Activated T-cell treated with anti-CD3 and anti-CD28 coated beads for 1 hour (primary cell): ENCODE results near the gene ABR.

Experiments
- DNase-seq: peaks from one replicate; pipeline ENCODE4 v3.0.0-alpha.2; 2020; ENCODE audit warnings: low read depth

The ABR gene

DNA sequence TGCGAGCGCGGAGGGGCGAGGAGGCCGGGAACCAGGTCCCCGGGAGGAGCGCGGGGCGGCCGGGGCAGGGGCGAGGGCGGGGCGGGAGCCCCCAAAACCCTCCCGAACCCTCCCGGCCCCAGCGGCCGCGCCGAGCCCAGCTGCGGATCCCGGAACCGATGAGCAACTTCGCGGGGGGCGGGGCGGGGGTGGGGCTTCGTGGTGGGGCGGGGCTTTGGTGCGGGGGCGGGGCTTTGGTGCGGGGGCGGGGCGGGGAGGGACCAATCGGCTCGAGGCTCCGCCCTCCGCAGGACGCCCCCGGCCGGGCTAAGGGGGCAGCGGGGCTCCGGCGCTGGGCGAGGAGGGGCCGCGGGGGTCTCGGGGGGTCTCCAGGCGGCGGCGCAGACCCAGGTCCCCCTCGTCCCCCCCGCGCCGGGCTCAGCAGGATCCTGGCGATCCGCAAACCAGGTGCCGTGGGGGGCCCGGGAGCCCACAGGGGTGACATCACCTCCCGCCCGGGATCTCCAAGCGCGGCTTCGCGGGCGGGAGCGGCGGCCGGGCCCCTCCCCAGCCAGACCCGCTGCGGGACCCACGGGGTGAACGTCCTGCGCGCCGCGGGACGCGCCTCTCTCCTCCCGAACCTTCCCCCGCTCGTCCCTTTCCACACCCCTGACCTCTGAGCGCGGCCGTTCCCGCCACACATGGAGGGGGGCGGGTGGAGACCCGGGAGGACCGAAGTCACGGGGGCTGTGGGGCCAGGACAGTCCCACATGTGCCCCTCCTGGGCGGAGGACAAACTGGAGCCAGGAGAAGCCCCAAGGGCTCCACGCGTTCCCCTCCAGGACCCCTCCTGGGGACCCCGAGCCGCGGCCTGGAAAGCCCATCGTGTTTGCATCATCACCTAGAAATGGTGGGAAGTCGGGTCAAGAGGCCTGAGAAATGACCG, at the start of gene ABR:
TSS of gene ABR (minus strand) at position 164 of the 925 bp plus-strand sequence. CDS start 254 bp downstream, outside the sequence.
- DNase-seq, result peak; percentile 56

DNA sequence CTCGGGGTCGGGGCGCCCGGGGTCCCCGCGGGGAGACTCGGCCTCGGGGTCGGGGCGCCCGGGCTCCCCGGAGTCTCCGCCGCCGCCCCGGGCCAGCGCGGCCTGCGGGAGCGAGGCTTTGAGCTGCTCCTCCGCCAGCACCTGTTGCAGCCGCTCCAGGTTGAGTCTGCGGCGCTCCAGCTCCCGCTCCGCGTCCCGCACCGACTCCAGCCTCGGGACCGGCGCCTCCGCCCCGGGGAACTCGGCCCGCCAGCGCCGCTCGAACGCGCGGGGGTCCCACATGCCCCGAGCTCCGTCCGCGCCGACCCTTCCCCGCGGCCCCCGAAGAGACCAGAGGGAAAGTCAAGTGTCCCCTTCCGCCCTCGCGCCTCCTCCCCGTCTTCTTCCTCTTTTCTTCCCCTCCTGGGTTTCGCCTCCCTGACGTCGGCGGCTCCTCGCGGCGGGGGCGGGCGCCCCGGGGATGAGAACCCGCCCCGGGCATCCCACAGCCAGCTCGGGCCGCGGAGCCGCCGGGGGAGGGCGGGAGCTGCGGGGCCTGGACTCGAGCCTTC, 49.6 kb upstream of the ABR start:
- no peak for DNase-seq

DNA sequence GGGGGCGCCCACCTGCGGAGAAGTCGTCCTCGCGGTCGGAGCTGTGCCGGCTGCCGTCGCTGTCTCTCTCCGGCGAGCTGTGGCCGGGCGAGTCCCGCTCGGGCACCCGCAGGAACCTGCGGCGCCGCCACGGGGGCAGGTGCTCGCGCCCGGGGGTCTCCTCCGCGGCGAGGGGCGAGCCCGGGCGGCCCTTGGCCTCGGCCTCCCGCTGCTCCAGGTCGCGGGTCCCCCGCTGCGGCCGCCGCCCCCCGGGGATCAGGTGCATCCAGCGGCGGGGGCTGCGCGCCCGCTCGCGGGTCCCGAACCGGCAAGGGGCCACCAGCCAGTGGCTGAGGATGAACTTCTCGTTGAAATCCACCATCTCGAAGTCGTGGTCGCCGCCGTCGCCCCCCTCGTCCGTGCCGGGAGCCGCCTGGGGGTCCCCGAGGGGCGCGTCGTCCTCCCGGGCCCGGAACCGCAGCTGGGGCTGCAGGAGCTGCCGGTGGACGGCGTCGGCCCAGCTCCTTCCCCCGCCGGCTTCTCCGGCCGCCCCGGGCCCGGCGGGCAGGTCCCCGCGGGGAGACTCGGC, 49.1 kb upstream of the ABR start:
- DNase-seq, result no peak

DNA sequence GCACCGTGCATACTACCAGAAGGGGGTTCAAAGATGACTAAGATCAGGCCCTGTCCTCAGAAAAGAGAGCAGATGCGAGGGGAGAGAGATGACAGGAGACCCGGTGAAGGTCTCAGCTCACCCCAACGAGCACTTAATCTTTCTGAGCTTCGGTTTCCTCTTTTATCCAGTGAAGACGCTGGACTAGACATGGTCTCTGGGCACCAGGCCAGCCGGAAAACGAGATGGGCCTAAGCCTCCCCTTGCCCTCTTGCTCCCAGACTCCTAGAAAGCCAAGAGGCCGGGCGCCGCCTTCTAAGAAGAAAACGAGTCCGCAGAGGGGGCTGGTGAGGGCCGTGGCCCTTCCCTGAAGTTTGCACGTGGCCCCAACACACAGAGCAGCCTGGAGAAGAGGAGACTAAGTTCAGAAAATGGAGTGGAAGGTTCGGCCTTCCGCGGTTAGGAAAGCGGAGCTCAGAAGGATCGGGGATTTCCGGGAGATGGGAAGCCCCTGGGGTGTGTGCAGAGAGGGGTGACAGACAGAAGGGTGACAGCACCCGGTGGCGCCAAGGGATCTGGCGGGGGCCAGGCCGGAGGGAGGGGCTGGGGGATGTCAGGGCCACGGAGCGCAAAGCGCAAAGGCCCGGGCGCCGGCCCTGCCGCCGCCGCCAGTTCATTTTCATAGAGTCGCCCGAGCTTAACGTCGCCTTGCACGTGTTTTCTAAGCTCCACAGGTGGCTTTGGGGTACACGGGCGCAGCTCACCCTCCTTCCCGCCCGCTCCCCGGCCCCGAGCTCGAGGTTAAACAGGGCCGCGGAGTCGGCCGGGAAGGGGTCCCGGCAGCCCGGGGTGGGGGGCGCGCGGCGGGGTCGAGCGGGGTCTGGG, 48.4 kb upstream of the ABR start:
- no peak for DNase-seq

DNA sequence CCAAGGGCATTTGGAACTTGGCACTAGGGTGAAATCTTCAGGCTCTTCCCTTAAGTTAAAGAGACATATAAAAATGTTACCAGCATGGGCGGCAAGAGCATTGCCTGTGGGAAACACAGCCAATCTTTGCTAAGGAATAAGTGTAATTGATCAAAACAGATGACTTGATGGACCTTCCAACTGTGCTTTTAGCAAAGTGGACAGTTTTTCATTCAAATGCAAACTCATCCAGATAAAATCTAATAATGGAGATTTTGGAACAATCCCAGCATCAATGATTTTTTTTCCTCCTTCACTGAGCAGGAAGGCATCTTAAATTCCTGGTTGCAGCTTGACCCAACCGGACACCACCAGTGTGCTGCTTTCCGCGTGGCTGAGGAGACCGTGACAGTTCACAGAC, 47.6 kb upstream of the ABR start:
- no peak for DNase-seq

DNA sequence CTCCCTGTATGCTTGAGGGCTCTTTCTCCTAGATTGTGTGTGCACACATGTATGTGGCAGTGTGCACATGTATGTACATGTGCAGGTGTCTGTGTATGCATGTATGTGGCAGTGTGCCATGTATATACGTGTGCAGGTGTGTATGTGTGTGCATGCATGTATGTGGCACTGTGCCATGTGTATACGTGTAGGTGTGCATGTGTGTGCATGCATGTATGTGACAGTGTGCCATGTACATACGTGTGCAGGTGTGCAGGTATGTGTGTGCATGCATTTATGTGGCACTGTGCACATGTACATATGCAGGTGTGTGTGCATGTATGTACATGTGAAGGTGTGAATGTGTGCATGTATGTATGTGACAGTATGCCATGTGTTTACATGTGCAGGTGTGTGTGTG, 46.5 kb upstream of the ABR start:
- DNase-seq, result no peak

DNA sequence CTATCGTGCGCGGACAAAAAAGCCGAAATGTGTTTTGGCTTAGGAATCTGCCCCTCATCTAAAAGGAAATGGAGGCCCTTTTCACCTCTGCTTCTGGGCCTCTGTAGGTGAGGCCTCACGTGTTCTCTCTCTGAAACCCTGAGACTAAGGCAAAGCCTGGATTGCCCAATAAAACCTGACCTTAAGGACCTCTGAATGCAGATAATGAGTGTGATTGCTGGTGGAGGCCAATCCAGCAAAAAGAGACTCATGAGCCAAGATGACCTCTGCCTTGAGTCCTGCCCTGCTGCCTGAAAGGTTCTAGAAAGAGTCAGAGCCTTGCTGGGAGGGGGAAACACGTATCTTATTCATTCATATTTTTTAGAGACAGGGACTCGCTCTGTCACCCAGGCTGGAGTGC, 44.5 kb upstream of the ABR start:
- no peak for DNase-seq

DNA sequence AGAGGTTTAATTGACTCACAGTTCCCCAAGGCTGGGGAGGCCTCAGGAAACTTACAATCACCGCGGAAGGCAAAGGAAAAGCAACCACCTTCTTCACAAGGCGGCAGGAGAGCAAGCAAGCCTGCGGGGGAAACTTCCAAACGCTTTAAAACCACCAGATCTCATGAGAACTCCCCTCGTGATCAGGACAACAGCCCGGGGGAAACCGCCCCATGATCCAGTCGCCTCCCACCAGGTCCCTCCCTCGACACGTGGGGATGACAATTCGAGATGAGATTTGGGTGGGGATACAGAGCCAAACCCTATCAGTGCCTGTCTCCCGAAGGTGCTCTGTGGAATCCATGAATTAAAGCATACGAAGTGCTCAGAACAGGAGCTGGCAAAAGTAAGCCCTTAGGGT, 43.9 kb upstream of the ABR start:
- no peak for DNase-seq

DNA sequence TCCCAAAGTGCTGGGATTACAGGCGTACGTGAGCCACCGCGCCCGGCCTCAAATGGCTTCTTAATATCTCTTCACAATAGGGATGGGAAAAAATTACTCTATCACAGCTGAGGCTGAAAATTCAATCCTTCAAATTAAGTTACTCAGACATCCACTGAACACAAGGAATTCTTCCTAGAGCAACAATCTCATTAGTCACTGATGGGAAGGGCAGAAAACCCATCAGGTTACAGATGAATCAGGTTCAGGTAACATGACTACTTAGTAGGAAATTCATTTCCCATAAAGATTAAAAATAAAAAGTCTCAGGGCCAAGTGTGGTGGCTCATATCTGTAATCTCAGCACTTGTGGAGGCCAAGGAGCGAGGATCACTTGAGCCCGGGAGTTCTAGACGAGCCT, 42.5 kb upstream of the ABR start:
- DNase-seq, result no peak

DNA sequence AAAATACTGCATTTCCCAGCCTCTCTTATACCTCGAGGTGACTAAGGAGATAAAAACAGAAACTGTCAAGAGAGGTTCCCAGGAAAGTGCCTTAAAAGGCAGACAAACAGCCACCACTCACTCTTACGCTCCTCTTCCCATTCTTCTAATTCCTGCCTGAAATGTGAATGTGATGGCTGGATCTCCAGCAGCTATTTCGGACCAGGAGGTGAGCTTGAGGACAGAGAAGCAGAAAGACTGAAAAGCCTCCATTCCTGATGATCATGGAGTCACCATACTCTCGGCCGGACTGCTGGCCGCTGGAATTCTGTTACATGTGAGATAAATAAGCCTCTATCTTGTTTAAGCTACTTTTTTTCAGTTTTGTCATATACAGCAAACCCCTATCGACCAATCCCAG, 41.4 kb upstream of the ABR start:
- no peak for DNase-seq

DNA sequence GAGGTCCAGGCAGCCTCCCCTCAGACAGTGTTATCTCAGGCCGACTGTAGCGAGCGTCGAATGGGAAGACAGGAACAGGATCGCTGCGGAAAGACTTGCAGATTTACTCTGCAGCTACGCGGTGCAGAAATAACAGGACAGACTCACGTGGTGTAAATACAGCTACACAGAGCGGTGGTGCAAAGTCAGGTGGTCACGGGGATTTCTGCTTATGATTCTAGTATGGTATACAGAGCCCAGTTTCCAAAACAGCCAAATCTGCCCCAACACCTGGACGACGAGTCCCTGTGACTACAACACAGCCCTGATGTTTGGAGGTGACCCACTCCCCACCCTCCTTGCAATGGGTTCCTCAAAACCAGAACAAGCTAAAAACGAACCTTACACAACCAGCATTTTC, 40.6 kb upstream of the ABR start:
- DNase-seq, result no peak

DNA sequence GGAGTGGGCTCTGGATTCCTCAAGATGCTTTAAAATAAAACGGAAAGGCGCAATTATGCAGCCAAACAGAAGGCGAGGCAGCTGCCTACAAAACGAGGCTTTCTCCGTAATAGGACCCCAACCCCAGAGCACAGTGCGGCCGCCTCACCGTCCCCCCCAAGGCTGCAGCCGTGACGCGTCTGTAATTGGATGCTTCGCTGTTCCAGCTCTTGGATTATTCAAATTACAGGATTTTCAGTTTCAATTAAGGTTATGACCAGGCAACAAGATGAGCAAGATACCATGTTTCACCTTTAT, 37.3 kb upstream of the ABR start:
- no peak for DNase-seq

DNA sequence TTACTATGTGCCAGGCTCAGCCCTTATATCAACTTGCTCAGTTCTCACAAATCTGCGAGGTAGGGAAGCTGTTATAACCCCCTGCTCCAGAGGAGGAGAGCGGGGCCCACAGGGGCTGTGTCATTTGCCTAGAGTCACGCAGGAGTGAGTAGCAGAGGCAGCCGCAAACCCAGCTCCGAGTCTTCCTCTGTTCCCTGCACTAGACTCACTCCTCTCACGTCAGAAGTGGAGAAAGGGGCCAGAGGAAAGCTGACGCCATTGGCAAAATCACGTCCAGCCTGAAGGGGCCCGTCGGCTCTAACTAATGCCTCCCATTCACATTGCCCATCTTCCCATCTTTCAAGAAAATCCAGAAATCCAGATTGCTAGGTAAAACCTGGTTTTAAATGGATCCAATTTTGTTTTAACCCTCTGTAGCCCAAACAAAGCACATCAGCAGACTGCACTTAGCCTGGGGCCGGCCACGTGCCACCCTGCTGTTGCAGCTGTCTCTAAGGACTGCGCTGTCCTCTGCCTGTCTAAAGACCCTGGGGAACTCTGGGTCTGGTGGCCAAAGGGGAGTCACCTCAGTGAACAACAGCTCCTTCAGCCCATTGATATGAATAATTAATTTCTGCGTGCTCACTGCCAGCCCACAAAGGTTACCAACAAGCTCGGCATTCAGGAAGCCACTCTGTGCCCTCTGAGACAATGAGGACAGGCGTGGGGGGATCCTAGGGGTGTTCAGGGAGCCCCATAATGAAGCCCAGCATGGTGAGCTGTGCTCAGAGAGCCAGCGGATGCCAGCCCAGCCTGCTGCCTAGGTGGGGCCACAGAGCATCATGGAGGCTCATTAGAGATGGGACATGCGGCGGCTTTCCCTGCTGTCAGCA, 36.7 kb upstream of the ABR start:
- no peak for DNase-seq

DNA sequence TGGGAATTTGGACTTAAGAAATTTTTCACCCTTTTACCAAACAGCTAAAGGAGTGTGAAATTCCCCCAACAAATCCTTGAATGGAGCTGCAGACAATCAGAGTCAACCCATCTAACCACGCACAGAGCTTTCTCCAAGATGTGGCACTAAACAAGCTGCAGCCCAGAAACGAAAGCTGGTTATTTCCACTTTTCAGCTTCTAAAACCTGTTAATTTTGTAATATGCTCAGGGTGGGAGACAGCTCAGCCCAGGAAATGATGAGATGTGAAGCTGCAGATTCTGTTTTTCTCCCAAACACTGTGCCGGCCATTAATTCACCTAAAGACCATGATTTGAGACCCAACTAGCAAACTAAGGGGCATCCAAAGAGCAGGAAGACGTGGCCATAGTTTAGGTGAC, 33.2 kb upstream of the ABR start:
- DNase-seq, result no peak

DNA sequence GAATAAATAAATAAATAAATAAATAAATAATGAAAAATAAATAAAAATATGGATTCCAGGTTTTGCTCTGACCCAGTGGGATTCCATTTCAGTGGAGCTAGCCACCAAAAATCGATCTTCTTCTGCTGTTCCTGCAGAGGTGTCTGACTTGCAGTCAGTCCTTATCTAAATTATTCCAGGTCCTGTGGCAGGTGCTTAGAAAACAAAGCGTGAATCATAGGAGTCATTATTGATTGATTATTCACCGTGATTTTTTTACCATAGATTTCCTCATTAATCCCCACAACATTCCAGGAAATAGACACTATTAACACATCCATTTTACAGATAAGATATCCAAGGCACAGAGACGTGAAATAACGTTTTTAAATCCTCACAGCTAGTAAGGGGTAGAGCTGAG, 31.5 kb upstream of the ABR start:
- DNase-seq, result no peak

DNA sequence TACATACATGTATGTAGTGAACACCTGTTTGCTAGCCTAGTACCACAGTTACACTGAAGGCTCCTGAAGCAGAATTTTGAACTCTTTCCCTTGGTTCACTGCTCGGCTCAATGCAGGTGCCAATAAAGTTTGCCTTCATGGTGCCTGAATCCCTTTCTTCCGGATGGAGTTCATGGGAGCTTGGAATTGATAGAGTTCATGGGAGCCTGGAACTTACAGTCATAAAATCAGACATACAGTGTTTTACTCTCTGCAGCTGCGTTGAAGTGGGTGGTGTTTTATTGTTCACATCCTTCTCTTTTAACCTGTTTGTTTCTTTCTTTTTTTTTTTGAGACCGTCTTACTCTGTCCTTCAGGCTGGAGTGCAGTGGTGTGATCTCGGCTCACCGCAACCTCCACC, 29.2 kb upstream of the ABR start:
- no peak for DNase-seq

DNA sequence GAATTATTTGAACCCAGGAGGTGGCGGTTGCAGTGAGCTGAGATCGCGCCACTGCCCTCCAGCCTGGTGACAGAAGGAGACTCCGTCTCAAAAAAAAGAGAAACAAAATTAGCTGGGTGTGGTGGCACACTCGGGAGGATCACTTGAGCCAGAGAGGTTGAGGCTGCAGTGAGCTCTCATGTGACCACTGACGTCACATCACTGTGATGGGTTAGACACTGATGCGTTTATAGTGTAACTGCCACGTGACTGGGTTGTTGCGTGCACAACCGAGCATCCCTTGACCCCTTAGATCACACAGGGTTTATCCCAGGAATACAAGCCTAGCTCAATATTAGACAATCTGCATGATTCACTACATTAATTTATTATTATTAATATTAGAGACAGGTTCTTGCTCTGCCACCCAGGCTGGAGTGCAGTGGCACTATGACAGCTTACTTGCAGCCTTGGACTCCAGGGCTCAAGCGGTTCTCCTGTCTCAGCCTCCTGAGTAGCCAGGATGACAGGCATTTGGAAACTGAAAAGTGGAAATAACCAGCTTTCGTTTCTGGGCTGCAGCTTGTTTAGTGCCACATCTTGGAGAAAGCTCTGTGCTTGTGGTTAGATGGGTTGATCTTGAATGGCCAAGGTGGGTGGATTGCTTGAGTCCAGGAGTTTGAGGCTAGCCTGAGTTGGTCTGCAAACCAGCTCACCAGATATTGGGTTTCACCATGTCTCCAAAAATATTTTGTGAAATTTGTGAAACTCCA, 26.4 kb upstream of the ABR start:
- DNase-seq, result no peak

DNA sequence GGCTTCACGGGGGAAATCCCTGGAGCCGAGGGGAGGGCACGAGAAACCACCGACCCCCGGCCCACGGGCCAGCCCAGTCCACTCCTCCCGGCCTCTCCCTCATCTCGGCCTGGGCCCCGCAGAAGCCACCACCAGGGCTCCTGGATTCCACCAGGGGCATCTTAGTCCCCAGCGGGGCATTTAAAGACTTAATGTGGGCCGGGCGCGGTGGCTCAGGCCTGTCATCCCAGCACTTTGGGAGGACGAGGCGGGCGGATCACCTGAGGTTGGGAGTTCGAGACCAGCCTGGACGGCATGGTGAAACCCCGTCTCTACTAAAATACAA, 24.1 kb upstream of the ABR start:
- no peak for DNase-seq

DNA sequence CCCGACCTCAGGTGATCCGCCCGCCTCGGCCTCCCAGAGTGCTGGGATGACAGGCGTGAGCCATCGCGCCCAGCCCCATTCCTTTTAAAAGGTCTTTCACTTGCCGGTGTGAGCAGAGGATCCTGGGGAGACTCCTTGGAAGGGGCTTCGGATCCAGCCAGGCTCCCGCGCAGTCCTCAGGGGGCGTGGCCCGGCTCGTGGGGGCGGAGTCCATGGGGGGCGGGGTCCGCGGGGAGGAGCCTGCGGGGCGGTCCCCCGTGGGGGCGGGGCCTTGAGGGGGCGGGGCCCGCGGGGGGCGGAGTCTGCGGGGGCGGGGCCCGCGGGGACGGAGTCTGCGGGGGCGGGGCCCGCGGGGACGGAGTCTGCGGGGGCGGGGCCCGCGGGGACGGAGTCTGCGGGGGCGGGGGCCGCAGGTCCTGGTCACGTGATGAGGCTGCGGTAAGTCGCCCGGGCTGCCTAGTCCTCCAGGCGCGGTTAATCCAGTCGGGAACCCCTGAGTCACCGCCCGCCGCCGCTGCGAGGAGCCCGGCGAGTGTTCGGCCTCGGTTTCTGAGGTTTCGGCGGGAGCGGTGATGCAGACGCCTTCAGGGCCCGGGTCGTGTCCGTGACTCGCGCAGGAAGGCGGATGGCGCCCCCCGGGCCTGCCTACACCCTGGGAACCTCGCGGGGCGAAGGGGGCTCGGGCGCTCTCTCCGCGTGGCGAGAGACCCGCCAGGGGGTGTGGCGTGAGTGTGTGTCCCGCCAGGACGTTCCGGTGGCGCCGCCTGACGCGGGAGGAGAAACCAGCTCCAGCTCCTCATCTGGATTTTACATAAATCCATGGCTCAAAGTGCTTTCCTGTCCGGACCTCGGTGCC, 23.6 kb upstream of the ABR start:
- DNase-seq, result peak; percentile 46

DNA sequence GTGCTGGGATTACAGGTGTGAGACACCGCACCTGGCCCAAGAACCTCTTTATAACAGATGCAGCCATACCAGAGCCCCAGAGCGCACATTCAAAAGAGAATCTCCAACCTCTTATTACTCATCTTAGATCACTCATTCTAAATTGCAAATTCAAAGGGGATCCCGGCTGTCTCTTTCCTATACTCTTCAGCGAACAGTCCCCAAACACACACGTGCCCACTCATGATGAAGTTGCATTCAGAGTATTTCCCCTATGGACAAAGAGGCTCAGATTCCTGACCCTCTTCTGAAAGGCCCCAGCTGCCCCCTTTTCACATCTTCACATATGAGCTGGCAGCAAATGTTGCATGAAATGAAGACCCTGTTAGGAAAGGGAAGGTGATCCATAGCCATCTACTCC, 22.5 kb upstream of the ABR start:
- DNase-seq, result no peak
